ENCODE data around the gene CCBE1. TPM values are rescaled to one million over a fixed set of nuclear protein-coding genes. Genes with fewer than 3 reads are reported as not detected.
A peak's percentile ranks its signal among the peaks of the same experiment; 100 is the strongest.

CCBE1 gene
- total RNA-seq, 1 donor from 2014 or later = 1.6 TPM

GRCh38 chr18:59547581-59548182 is 149.5 kb downstream of the CCBE1 start:
- H3K4me3 ChIP-seq (ENCODE audit: low read depth, low read length) = no peak overlapping the region
- no peaks in the 10 kb centered on the region for H3K27me3 ChIP-seq (ENCODE audit: control insufficient read depth, insufficient read depth, low read length)
- no peak for TF ChIP-seq CTCF (IDR thresholded peaks at IDR 0.05; ENCODE audit: insufficient read depth, low read length, severe bottlenecking)
- FAIRE-seq (no peak), DNase-seq (ENCODE audit: low read depth) (peak; percentile 46)
- no peaks in the 10 kb centered on the region for H3K36me3 ChIP-seq (ENCODE audit: control insufficient read depth, insufficient read depth, low read length)

GRCh38 chr18:59546188-59546587 is 151.0 kb downstream of the CCBE1 start:
- FAIRE-seq = no peak
- TF ChIP-seq CTCF (IDR thresholded peaks at IDR 0.05; ENCODE audit: insufficient read depth, low read length, severe bottlenecking) = no peak
- Histone ChIP-seq H3K4me3 (ENCODE audit: low read depth, low read length) (no peak overlapping the region), H3K27me3 (ENCODE audit: control insufficient read depth, insufficient read depth, low read length) (no peaks in the 10 kb centered on the region), H3K36me3 (ENCODE audit: control insufficient read depth, insufficient read depth, low read length) (no peaks in the 10 kb centered on the region)
- DNase-seq (ENCODE audit: low read depth) = peak; percentile 91

- H3K27me3 ChIP-seq (ENCODE audit: control insufficient read depth, insufficient read depth, low read length) = no peaks in the 10 kb centered on the region
- H3K4me3 ChIP-seq (ENCODE audit: low read depth, low read length) = no peak overlapping the region
- no peak for DNase-seq (ENCODE audit: low read depth)
- no peak for TF ChIP-seq CTCF (IDR thresholded peaks at IDR 0.05; ENCODE audit: insufficient read depth, low read length, severe bottlenecking)
- no peak for FAIRE-seq
- H3K36me3 ChIP-seq (ENCODE audit: control insufficient read depth, insufficient read depth, low read length) = no peaks in the 10 kb centered on the region
Measured at GRCh38 chr18:59540780-59541179, 156.4 kb downstream of the CCBE1 start.

GRCh38 chr18:59540346-59540745 is 156.9 kb downstream of the CCBE1 start:
- FAIRE-seq (no peak), DNase-seq (ENCODE audit: low read depth) (no peak)
- no peak overlapping the region for H3K4me3 ChIP-seq (ENCODE audit: low read depth, low read length)
- H3K27me3 ChIP-seq (ENCODE audit: control insufficient read depth, insufficient read depth, low read length) = no peaks in the 10 kb centered on the region
- TF ChIP-seq CTCF (IDR thresholded peaks at IDR 0.05; ENCODE audit: insufficient read depth, low read length, severe bottlenecking) = no peak
- no peaks in the 10 kb centered on the region for H3K36me3 ChIP-seq (ENCODE audit: control insufficient read depth, insufficient read depth, low read length)

- FAIRE-seq = no peak
- TF ChIP-seq CTCF (IDR thresholded peaks at IDR 0.05; ENCODE audit: insufficient read depth, low read length, severe bottlenecking) = no peak
- H3K36me3 ChIP-seq (ENCODE audit: control insufficient read depth, insufficient read depth, low read length) = no peaks in the 10 kb centered on the region
Measured at GRCh38 chr18:59539108-59539507, 158.1 kb downstream of the CCBE1 start.

GRCh38 chr18:59537579-59537978 is 159.6 kb downstream of the CCBE1 start:
- FAIRE-seq = no peak

More at GRCh38 chr18:59539108-59539507, 158.1 kb downstream of the CCBE1 start:
- no peak for DNase-seq (ENCODE audit: low read depth)
- no peak overlapping the region for H3K4me3 ChIP-seq (ENCODE audit: low read depth, low read length)
- H3K27me3 ChIP-seq (ENCODE audit: control insufficient read depth, insufficient read depth, low read length) = no peaks in the 10 kb centered on the region

More at GRCh38 chr18:59537579-59537978, 159.6 kb downstream of the CCBE1 start:
- H3K4me3 ChIP-seq (ENCODE audit: low read depth, low read length) = no peak overlapping the region
- no peaks in the 10 kb centered on the region for H3K36me3 ChIP-seq (ENCODE audit: control insufficient read depth, insufficient read depth, low read length)
- TF ChIP-seq CTCF (IDR thresholded peaks at IDR 0.05; ENCODE audit: insufficient read depth, low read length, severe bottlenecking) = no peak
- no peaks in the 10 kb centered on the region for H3K27me3 ChIP-seq (ENCODE audit: control insufficient read depth, insufficient read depth, low read length)
- DNase-seq (ENCODE audit: low read depth) = peak; percentile 51

All from bronchial epithelial cell (primary cell).